Left forelimb (tissue), 1 donor: ENCODE measurements around the gene SMAD4.
"Not testable (repeated sequence)": the region's sequence is repeated elsewhere in the genome, so short reads cannot be mapped to it uniquely, and the experiment has no call there.

Source experiments
- DNase-seq: peaks from one replicate; pipeline ENCODE4 v3.0.0-alpha.2; 2018; ENCODE audit warnings: low spot score

Gene SMAD4

DNA sequence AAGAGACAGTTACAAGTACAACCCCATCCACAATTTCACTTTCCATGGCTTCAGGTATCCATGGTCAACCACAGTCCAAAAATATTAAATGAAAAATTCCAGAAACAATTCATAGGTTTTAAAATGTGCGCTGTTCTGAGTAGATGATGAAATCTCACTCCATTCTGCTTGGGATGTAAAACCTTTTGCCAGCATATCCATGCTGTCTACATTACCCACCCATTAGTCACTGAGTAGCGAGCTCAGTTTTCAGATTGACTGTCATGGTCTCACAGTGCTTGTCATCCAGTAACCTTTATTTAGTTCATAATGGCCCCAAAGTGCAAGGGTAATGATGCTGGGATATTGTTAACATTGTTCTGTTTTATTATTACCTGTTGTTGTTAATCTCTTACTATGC lies 40.5 kb downstream of the SMAD4 start:
- DNase-seq = no peak

DNA sequence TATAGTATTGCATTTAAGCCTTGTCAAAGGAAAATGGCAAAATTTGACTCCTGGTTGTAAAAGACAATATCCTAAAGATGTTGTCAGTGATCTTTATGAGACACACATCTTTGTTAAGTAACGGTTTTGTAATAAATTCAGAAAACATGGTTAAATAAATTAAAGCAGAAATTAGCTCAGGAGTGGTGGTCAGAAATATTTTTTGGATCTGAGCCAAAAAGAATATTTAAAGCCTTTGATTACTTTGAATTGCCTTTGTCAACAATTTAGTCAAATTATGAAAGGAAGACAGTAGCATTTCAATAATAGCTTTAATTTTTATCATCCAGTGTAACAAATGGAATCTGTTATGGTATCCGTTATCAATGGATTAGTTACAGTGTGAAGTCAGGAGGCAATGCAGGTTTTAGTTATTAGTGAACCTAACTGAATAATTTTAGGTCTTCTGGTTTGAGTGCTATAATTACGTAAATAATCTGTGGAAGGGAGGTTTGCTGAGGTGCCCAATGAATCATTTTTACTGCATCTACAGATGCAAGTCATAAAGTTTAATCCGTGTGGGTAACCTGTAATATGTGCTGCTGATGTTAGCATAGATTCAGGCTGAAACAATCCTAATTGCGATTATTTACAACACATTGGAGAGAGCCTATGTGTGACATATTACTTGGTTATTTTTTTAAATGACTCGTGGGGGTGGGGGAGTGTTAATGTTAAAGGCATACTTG lies 42.7 kb downstream of the SMAD4 start:
- no peak for DNase-seq

DNA sequence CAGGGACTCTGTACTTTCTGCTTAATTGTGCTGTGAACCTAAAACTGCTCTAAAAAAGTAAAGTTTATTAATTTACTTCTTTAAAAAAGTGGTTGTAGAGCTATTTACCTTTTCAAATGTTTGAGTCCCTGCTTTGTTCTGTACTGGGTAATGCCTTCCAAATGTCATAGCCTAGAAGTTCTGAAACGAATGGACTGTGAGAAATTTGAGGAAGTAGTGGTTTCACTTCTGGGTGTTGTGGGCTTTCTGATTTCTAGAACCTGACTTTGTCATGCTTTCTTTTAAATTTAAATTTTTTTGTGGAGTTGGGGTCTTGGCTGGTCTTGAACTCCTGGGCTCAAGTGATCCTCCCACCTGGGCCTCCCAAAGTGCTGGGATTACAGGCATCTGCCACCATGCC lies 44.6 kb downstream of the SMAD4 start:
- no peak for DNase-seq

DNA sequence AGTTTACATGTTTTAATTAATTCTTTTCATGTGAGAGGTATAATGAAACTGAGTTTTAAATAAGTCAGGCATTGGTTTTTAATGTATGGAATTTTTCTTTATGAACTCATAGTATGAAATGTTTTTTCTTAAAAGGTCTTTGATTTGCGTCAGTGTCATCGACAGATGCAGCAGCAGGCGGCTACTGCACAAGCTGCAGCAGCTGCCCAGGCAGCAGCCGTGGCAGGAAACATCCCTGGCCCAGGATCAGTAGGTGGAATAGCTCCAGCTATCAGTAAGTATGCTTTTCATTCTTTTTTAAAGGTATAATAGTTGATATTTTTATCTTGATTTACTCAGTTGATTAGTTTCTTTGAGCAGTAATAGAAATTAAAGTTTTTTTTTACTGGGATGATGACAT lies 46.5 kb downstream of the SMAD4 start:
- no peak for DNase-seq

DNA sequence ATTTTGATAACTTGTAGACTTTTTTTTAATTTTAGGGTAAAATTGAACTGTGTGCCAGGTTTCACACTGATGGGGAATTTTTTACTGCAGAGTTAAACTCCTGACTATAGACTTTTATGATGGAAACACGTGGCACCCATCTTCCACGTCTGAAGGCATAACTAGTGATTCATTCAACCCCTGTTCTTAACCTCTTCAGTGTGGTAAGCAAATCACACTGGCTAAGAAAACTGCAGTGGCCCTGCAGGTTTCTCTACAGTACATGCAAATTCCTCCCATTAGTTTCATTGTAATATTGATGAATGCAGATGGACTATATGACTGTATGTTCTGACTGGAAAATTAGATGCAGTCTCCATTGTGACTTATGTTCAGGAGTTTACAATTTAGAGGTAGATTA lies 47.2 kb downstream of the SMAD4 start:
- no peak for DNase-seq

DNA sequence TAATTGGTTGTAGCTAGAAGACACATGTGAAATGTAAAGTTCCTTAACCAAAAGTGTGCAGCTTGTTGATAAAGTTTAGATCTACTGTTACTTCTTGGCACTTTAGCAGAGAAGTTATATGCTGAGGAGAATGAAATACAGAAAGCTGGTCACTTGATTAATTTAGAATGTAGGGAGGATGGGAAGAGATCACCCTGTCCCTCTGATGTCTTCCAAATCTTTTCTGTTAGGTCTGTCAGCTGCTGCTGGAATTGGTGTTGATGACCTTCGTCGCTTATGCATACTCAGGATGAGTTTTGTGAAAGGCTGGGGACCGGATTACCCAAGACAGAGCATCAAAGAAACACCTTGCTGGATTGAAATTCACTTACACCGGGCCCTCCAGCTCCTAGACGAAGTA lies 48.0 kb downstream of the SMAD4 start:
- DNase-seq = no peak

DNA sequence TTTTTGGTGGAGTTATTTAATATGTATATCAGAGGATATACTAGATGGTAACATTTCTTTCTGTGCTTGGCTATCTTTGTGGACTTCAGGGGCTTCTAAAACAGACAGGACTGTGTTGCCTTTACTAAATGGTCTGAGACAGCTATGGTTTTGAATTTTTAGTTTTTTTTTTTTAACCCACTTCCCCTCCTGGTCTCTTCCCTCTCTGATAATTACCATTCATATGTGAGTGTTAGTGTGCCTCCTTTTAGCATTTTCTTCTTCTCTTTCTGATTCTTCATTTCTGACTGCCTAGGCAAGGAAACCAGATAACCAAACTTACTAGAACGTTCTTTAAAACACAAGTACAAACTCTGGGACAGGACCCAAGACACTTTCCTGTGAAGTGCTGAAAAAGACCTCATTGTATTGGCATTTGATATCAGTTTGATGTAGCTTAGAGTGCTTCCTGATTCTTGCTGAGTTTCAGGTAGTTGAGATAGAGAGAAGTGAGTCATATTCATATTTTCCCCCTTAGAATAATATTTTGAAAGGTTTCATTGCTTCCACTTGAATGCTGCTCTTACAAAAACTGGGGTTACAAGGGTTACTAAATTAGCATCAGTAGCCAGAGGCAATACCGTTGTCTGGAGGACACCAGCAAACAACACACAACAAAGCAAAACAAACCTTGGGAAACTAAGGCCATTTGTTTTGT lies 52.7 kb downstream of the SMAD4 start:
- DNase-seq = no peak

DNA sequence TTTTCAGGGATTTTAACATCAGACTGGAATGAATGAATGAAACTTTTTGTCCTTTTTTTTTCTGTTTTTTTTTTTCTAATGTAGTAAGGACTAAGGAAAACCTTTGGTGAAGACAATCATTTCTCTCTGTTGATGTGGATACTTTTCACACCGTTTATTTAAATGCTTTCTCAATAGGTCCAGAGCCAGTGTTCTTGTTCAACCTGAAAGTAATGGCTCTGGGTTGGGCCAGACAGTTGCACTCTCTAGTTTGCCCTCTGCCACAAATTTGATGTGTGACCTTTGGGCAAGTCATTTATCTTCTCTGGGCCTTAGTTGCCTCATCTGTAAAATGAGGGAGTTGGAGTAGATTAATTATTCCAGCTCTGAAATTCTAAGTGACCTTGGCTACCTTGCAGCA lies 53.4 kb downstream of the SMAD4 start:
- no peak for DNase-seq

DNA sequence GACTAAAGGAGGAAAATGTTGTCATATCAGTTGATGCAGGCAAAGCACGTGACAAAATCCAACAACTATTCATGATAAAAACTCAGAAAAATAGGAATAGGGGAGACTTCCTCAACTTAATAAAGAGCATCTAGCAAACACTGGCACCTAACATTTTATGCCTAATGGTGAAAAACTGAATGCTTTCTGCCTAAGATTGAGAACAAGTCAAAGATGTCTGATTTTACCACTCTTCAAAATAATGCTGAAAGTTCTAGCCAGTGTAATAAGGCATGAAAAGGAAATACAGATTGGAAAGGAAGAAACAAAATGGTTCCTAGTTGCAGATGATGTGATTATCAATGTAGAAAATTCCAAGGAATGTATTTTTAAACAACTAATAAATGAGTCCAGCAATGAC lies 58.4 kb downstream of the SMAD4 start:
- DNase-seq = no peak

DNA sequence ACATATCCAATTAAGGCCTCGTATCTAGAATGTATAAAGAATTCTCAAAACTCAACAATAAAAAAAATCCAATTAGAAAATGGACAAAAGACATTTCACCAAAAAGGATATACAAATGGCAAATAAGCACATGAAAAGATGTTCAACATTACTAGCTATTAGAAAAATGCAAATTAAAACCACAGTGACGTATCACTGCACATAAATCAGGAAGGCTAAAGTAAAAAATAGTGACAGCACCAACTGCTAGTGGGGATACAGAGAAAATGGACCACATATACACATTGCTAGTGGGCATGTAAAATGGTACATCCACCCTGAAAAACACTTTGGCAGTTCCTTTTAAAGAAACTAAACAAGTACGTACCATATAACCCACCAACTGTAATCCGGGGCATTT lies 59.7 kb downstream of the SMAD4 start:
- no peak for DNase-seq

DNA sequence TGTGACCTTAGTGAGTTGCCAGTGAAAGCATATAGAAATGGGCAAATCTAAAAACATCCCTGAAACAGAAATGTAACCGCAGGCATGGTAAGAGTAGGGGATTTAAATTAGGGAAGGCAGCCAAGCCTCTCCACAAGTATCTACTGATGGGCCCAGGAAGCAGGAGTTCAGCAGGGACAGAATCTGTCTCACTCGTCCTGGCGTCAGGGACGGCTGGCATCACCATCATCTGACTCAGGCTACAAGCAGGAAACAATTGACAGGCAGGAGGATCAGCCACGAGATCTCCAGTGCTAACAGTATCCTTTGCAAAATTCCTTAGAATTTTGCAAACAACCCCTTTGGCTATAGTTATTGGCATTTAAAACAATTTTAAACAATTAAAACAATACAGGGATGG lies 61.3 kb downstream of the SMAD4 start:
- DNase-seq = no peak

DNA sequence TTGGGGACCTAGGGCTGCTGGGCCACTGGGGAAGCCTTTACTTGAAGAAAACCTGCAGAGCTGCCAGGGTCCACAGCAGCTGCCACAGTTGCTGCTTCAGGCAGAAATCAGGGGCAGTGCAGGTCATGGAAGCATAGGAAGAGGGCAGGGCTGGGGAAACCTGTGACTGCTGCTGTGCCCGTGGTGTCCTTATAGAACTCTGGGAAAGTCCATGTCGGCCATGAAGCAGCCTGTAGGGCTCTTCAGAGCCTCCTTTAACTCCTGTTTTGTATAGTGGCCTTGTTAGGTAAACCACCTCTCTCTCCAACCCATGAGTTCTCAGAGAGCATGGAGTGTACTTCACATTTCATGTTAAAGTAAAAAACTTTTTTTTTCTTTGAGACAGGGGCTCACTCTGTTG lies 62.1 kb downstream of the SMAD4 start:
- DNase-seq = no peak

DNA sequence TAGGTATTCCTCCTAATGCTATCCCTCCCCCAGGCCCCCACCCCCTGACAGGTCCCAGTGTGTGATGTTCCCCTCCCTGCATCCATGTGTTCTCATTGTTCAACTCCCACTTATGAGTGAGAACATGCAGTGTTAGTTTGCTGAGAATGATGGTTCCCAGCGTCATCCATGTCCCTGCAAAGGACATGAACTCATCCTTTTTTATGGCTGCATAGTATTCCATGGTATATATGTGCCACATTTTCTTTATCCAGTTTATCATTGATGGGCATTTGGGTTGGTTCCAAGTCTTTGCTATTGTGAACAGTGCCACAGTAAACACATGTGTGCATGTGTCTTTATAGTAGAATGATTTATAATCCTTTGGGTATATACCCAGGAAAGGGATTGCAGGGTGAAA lies 63.0 kb downstream of the SMAD4 start:
- DNase-seq = not testable (repeated sequence)

DNA sequence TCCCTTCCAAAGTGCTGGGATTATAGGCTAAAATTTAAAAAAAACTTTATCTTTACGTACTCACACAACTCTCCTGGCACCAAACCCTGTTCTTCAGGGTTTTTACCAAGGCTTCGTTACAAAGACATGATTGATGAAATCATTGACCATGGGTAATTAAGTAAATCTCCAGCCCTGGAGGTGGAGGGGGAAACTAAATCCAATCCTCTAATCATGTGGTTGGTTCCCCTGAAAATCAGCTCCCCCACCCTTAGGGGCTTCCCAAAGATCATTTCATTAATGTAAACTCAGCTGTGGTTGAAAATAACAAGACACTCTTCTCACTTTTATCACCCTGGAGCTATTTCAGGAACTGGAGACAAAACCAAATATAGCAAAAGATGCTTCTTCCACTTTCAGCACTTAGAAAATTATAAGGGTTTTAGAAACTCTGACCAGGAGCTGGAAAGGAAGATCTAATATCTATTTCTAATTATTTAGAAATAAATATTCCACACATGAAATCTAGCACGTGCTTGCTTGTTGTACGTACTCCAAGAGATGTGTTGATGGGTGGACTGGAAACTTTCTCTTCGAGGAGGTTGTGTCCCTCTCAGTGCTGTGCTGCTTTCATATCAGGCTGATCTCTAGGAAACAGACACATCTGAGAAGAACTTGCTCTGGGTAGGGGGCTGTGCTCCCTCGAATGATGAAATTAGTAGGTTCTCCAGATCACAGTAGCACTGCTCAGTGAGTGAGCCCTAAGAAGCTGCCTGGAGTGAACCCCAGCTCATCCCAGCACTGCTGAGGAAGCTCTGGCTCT lies 67.2 kb downstream of the SMAD4 start:
- DNase-seq = no peak

DNA sequence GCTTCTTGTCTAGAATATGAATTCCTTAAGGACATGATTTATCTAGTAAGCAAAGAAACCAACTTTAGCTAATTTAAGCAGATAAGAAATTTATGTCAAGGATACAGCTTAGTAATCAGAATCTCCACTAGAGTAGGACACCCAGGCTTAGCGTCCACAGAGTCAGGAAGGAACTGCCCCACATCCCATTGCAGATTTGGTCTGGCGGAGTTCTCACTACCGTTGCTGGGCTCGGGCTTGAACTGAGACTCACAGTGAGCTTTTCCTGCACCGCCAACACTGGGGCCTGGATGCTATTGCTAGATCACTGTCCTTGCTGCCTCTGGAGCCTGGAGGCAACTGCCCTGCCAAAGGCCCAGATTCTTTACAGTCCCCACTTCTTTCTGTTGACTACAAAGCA lies 68.1 kb downstream of the SMAD4 start:
- no peak for DNase-seq

DNA sequence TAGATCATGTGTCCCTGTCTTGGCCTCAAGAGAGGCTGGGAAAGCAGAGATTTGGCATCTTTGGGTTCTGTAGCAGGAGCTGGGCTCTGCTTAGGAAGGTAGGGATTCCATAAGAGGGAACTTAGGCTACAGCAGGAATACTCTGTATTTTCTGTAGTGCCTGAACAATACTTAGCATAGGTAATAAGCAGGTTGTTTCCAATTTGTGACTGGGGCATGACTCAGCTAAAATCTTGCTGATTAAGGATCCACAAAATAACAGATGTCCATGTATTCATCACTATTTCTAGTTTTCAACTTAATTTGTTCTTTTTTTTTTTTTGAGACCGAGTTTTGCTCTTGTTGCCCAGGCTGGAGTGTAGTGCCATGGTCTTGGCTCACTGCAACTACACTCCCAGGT lies 68.5 kb downstream of the SMAD4 start:
- no peak for DNase-seq

DNA sequence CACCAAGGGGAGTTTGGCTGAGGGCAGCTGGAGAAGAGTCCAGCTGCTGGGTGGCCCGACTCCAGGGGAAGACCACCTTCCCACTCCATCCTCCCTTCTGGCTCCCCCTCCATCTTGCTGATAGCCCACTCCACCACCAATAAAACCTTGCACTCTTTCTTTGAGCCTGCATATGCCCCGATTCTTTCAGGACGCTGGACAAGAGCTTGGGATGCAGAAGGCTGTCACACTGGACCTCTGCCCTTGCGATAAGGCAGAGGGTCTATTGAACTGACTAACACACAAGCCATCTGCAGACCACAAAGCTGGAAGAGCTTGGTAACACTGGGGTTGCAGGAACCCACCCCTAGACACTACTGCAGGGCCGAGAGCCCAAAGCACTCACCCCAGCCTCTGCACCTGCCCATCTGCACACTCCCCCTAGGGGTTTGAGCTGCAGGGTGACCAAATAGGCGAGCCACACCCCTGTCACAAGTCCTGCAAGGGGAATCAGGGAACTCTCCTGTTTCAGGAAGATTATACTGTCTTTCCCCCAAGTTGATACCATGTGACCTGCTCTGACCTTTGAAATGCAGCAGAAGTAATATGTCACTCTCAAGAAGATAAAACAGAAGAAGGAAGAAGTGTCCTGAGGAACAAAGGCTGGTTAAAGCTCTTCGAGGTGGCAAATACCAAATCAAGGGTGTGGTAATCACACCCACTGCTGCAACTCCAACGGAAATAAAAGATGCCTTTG lies 70.5 kb downstream of the SMAD4 start:
- no peak for DNase-seq

DNA sequence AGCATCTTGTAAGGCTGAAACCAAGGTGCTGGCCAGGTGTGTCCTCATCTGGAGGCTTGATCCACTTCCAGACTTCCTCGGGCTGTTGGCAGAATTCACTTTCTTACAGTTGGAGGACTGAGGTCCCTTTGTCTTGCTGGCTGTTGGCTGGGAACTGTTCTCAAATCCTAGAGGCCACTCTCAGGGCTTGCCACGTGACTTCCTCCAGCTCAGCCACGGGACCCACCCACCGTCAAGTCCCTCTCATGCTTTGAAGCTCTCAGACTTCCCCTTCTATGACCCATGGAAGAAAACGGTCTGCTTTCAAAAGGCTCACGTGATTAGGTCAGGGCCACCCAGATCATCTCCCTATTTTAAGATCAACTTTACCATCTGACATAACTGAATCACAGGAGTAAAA lies 77.1 kb downstream of the SMAD4 start:
- no peak for DNase-seq

DNA sequence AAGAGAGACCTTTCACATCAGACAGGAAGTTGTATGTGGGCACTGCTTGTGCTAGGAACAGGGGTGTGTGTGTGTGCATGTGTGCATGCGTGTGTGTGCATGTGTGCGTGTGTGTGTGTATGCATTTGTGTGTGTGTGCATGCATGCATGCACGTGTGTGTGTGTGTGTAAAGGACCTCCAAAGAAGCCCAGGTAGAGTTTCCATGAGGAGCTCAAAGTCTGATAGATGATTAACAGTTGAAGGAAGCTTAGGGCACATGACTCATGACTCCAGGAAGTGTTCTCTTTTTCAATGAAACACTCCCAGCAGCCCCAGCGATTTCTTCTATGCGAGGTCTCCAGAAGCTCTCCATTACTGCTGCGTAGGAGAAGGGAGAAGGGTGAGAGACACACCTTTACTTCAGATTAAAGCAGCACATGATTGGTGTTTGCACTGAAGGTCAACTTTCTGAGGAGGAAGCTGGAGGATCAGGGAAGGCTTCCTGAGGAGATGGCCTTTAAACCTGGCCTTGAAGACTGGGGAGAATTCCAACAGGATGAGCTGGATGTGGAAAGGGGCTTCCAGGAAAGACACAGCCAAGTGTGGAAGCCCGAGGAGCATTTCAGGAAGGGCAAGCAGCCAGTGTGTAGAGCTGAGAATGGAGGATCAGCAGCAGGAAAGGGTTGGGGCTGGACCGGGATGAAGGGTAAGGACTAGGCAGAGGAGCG lies 77.7 kb downstream of the SMAD4 start:
- DNase-seq = no peak

DNA sequence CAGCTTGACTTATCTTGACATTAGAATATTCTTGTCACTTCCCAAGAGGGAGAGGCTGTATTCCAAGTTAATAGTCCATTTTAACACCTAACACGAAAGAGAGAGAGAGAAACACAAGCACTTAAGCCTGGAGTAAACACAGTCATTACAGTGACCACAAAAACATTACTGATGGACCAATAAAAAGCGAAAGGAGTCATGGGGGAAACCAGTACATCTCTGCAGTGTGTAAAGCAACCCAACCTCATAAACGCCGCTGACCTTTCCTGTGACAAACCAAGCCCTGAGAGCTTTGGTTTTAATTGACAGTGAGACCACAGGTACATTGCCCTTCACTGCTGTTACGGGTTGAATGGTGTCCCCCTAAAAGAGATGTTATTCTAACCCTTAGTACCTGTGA lies 78.3 kb downstream of the SMAD4 start:
- no peak for DNase-seq

DNA sequence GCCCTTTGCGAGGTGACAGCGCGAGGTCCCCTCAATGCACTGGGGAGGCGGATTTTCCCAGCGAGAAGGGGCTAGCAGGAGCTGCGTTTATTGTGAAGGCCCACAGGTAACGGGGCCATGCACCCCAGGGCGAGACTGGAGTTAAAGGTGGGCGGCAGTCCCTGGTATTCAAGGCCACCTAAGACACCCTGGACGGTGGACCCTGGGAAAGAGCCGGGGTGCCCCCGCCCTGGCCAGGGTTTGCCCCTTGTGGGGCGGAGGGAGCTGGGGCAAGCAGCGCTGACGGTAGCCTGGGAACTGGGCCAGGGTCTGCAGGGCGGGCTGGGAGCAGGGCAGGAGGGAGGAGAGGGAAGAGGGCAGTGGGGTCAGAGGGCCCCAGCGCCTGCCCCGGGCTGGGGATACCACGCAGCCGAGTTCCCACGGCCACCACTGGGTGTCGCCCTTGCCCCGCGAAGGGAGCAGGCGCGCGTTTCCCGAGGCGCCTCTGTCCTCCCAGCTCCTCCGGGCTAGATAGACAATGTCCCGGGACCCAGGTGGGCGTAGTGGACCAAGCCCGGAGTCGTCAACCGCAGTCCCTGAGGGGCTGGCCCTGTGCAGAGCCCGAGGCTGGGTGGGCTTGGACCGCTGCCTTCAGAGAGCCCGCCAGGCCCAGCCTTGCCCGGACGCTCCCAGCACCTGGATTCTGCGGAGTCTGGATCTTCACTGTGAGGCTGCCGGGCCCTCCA lies 80.2 kb downstream of the SMAD4 start:
- peak; percentile 79 for DNase-seq
